Large intestine (tissue), 3 donors: ENCODE measurements around the gene DAPK3. TPM values are rescaled to one million over a fixed set of nuclear protein-coding genes. Genes with fewer than 3 reads are reported as not detected.
A peak's percentile ranks its signal among the peaks of the same experiment; 100 is the strongest.

ENCODE experiments used
- DNase-seq, 2 donors: peaks; one replicate each; pipeline versions ENCODE4 v3.0.0 to v3.0.0-alpha.2; 2013
- H3K27ac ChIP-seq: one replicate; pipeline ENCODE4 v1.5.1; 2013; ENCODE audit warnings: low read length
- H3K27me3 ChIP-seq: 2 replicates; pipeline ENCODE4 v1.6.1; 2013; ENCODE audit warnings: low read length; ENCODE audit not compliant: control insufficient read depth, insufficient read depth
- H3K36me3 ChIP-seq: 2 replicates; pipeline ENCODE4 v1.6.1; 2013; ENCODE audit warnings: low read length; ENCODE audit not compliant: control insufficient read depth, insufficient read depth
- H3K4me1 ChIP-seq: one replicate; pipeline ENCODE4 v1.6.1; 2013; ENCODE audit warnings: low read length; ENCODE audit not compliant: control insufficient read depth, insufficient read depth
- H3K4me3 ChIP-seq: one replicate; pipeline ENCODE4 v1.5.1; 2013; ENCODE audit warnings: low read length
- H3K9me3 ChIP-seq: one replicate; pipeline ENCODE4 v1.6.1; 2013; ENCODE audit warnings: mild to moderate bottlenecking, low read depth, low read length, moderate library complexity; ENCODE audit not compliant: control insufficient read depth
- WGBS: methylation state at CpG from one replicate; pipeline ENCODE4 v1.1.5; 2013; ENCODE audit warnings: low lambda C conversion rate; ENCODE audit not compliant: insufficient coverage; 5-methylcytosine and 5-hydroxymethylcytosine counted together
- polyA plus RNA-seq: library from polyadenylated mRNA; unstranded; fragments of 120-200 nt; gene quantifications from one replicate; pipeline ENCODE4 v1.2.1, GENCODE V29; 2013

Gene DAPK3
- polyA plus RNA-seq, 1 donor: 52.9 TPM

- Histone ChIP-seq H3K9me3 (peaks cover 10% of the 10 kb centered on the region), H3K4me1 (no peaks in the 10 kb centered on the region), H3K27ac (no peak overlapping the region), H3K36me3 (no peaks in the 10 kb centered on the region), H3K4me3 (no peak overlapping the region), H3K27me3 (peaks cover 33% of the 10 kb centered on the region)
- no peak for DNase-seq
- WGBS: no CpG with 5 or more reads among the region's 29 CpGs
Observed at GRCh38 chr19:3936506-3937442, 34.1 kb downstream of the DAPK3 start.

- H3K27ac ChIP-seq: no peak within 1 kb of the TSS
- H3K9me3 ChIP-seq: peaks cover 6% of the 10 kb centered on the region
- H3K36me3 ChIP-seq: no peaks in the 10 kb centered on the region
- no CpG with 5 or more reads among the region's 51 CpGs for WGBS
- no peak within 1 kb of the TSS for H3K4me3 ChIP-seq
- no peaks in the 10 kb centered on the region for H3K4me1 ChIP-seq
- DNase-seq: peak in 1 of 2 donors; percentile 27
- H3K27me3 ChIP-seq: peaks cover 35% of the 10 kb centered on the region
Observed at GRCh38 chr19:3932931-3933810, 37.7 kb downstream of the DAPK3 start, which contains the start of gene NMRK2. Gene NMRK2, plus strand, starts transcription at chr19:3933069. Its CDS starts 603 bp downstream, at chr19:3933672.

DNA sequence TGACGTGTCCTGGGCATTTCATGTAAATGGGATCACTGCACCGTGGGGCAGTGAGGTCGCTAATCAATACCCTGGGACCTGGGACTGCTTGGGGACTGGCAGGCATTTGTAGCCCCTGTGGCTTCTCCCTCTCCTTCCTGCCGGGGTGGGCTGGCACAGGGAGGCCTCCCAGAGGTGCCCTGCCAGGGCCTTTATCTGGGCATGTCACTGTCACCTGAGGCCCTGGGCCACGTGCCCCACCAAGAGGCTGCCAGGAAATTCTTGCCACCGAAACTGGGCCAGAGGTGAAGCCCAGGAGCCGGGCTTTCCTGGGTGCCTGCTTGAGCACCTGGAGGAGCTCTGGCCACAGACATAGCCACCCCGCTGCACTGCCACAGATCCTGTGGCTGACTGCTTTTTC, 39.9 kb downstream of the DAPK3 start:
- H3K27ac ChIP-seq: no peak overlapping the region
- H3K27me3 ChIP-seq: peaks cover 35% of the 10 kb centered on the region
- WGBS: no CpG with 5 or more reads among the region's 8 CpGs
- no peaks in the 10 kb centered on the region for H3K4me1 ChIP-seq
- peaks cover 9% of the 10 kb centered on the region for H3K9me3 ChIP-seq
- no peaks in the 10 kb centered on the region for H3K36me3 ChIP-seq
- no peak overlapping the region for H3K4me3 ChIP-seq
- DNase-seq: no peak

DNA sequence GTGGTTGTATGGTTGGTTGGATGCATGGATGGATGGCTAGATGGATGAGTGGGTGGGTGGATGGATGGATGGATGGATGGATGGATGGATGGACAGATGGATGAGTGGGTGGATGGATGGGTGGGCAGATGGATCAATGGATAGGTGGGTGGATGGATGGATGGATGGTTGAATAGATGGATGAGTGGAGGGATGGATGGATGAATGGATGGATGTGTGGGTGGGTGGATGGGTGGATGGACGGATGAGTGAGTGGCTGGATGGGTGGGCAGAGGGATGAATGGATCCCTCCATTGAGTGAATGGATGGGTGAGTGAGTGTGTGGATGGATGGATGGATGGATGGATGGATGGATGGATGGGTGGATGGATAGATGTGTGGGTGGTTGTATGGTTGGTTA, 47.0 kb downstream of the DAPK3 start:
- Histone ChIP-seq H3K27me3 (no peaks in the 10 kb centered on the region), H3K4me3 (no peak overlapping the region), H3K36me3 (no peaks in the 10 kb centered on the region), H3K9me3 (peaks cover 20% of the 10 kb centered on the region), H3K27ac (no peak overlapping the region), H3K4me1 (no peaks in the 10 kb centered on the region)
- DNase-seq: no peak
- WGBS: 40% methylated on average over 1 of the region's 1 CpG

DNA sequence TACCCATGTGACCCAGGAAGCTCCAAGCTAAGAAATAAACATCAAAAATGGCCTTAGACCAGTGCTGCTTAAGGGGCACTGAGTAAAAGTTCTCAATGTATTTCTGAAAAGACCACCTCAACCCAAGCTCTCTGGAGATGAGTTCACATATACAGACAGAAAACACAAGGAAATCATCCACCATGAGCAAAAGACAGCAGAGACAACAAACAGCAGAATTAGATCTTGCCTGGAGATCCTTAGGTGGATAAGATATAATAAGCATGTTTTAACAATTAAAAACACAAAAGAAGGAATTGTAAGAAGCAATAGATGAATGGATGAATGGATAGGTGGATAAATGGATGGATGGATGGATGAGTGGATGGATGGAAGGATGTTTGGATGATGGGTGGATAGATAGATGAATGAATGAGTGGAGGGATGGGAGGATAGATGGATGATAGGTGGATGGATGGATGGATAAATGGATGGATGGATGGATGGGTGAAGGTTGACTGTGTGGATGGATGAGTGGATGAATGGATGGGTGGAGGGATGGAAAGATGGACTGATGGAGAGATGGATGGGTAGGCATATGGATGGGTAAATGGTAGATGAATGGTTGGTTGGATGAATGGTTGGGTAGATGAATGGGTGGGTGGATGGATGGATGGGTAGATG, 47.7 kb downstream of the DAPK3 start:
- no peak overlapping the region for H3K4me3 ChIP-seq
- no peaks in the 10 kb centered on the region for H3K4me1 ChIP-seq
- H3K36me3 ChIP-seq: no peaks in the 10 kb centered on the region
- no peak for DNase-seq
- H3K27me3 ChIP-seq: no peaks in the 10 kb centered on the region
- peaks cover 20% of the 10 kb centered on the region for H3K9me3 ChIP-seq
- no peak overlapping the region for H3K27ac ChIP-seq

- Histone ChIP-seq H3K36me3 (no peaks in the 10 kb centered on the region), H3K9me3 (peaks cover 16% of the 10 kb centered on the region), H3K4me1 (no peaks in the 10 kb centered on the region), H3K27me3 (no peaks in the 10 kb centered on the region), H3K4me3 (no peak overlapping the region), H3K27ac (no peak overlapping the region)
- no CpG with 5 or more reads among the region's 8 CpGs for WGBS
- no peak for DNase-seq
Observed at GRCh38 chr19:3919793-3920192, 51.1 kb downstream of the DAPK3 start.

GRCh38 chr19:3916033-3916432, 54.9 kb downstream of the DAPK3 start:
- Histone ChIP-seq H3K4me3 (no peak overlapping the region), H3K4me1 (no peaks in the 10 kb centered on the region), H3K27ac (no peak overlapping the region), H3K9me3 (peaks cover 2% of the 10 kb centered on the region), H3K27me3 (no peaks in the 10 kb centered on the region), H3K36me3 (no peaks in the 10 kb centered on the region)
- WGBS: no CpG with 5 or more reads among the region's 5 CpGs
- DNase-seq: no peak

DNA sequence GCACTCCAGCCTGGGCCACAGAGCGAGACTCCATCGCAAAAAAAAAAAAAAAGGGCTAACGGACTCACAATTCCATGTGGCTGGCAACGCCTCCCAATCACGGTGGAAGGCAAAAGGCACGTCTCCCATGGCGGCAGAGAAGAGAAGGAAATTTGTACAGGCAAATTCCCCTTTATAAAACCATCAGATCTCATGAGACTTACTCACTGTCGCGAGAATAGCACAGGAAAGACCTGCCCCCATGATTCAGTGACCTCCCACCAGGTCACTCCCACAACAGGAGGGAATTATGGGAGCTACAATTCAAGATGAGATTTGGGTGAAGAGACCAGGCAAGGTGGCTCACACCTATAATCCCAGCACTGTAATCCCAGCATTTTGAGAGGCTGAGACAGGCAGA, 56.7 kb downstream of the DAPK3 start:
- no peak overlapping the region for H3K27ac ChIP-seq
- no peaks in the 10 kb centered on the region for H3K9me3 ChIP-seq
- H3K27me3 ChIP-seq: no peaks in the 10 kb centered on the region
- no peaks in the 10 kb centered on the region for H3K36me3 ChIP-seq
- no peak for DNase-seq
- WGBS: no CpG with 5 or more reads among the region's 9 CpGs
- no peaks in the 10 kb centered on the region for H3K4me1 ChIP-seq
- H3K4me3 ChIP-seq: no peak overlapping the region

- no peak overlapping the region for H3K4me3 ChIP-seq
- no peaks in the 10 kb centered on the region for H3K9me3 ChIP-seq
- no peaks in the 10 kb centered on the region for H3K36me3 ChIP-seq
- no peak overlapping the region for H3K27ac ChIP-seq
- DNase-seq: no peak
- no peaks in the 10 kb centered on the region for H3K27me3 ChIP-seq
- 100% methylated on average over 1 of the region's 1 CpG for WGBS
- H3K4me1 ChIP-seq: no peaks in the 10 kb centered on the region
Observed at GRCh38 chr19:3910105-3910504, 60.8 kb downstream of the DAPK3 start.
